ENCODE results near the gene GRK5.
A peak's percentile ranks its signal among the peaks of the same experiment; 100 is the strongest.

The GRK5 gene

GRCh38 chr10:119408969-119409371, 201.6 kb downstream of the GRK5 start:
- H3K4me1 ChIP-seq: peaks cover 0 to 27% (median 15%) of the 10 kb centered on the region in 4 donors
- no peak overlapping the region for H3K4me3 ChIP-seq
- H3K27ac ChIP-seq: no peak overlapping the region
- no peaks in the 10 kb centered on the region for H3K27me3 ChIP-seq
- intact Hi-C loops (cut with DNase I; ENCODE audit: low total_unique reads): no loop called here
- TF ChIP-seq CTCF (IDR thresholded peaks at IDR 0.05): no peak
- no peak for DNase-seq
- no peaks in the 10 kb centered on the region for H3K36me3 ChIP-seq
- no peaks in the 10 kb centered on the region for H3K9me3 ChIP-seq

GRCh38 chr10:119409385-119409784, 202.0 kb downstream of the GRK5 start:
- peaks cover 0 to 30% (median 16%) of the 10 kb centered on the region in 4 donors for H3K4me1 ChIP-seq
- intact Hi-C loops (cut with DNase I; ENCODE audit: low total_unique reads): no loop called here
- H3K27ac ChIP-seq: no peak overlapping the region
- TF ChIP-seq CTCF (IDR thresholded peaks at IDR 0.05): no peak
- no peak for DNase-seq
- no peaks in the 10 kb centered on the region for H3K36me3 ChIP-seq
- H3K4me3 ChIP-seq: no peak overlapping the region
- no peaks in the 10 kb centered on the region for H3K9me3 ChIP-seq
- H3K27me3 ChIP-seq: no peaks in the 10 kb centered on the region

DNA sequence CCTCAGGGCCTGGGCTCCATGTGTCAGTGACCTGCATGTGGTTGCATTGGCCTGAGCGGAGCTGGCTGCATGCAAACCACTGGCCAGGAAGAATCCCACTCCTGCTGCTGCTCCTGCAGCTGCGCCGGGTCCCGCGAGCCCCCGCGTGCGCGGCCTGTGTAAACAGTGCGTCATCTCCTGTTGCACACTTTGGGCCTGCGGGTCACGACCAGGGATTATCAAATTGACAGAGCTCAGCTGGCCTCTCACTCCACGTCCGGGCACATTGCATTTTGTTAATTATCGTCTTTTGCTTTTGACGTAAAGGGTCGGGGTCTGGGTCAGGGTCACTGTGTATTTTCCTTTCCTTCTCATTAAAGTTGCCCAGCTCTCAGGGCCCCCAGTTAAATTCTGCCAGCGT, 202.5 kb downstream of the GRK5 start:
- no peaks in the 10 kb centered on the region for H3K9me3 ChIP-seq
- no peaks in the 10 kb centered on the region for H3K27me3 ChIP-seq
- no peak overlapping the region for H3K4me3 ChIP-seq
- intact Hi-C loops (cut with DNase I; ENCODE audit: low total_unique reads): loop anchor here (10.0 kb wide), 2 partner anchors 125 to 205 kb away; partner anchors contain the start of gene GRK5
- TF ChIP-seq CTCF (IDR thresholded peaks at IDR 0.05): no peak
- no peak for DNase-seq
- H3K36me3 ChIP-seq: no peaks in the 10 kb centered on the region
- H3K4me1 ChIP-seq: peaks cover 0 to 33% (median 16%) of the 10 kb centered on the region in 4 donors
- no peak overlapping the region for H3K27ac ChIP-seq

GRCh38 chr10:119410361-119411116, 203.2 kb downstream of the GRK5 start:
- Histone ChIP-seq H3K27ac (no peak overlapping the region), H3K36me3 (no peaks in the 10 kb centered on the region), H3K9me3 (no peaks in the 10 kb centered on the region), H3K4me3 (no peak overlapping the region), H3K4me1 (peaks cover 0 to 33% (median 16%) of the 10 kb centered on the region in 4 donors), H3K27me3 (no peaks in the 10 kb centered on the region)
- no peak for TF ChIP-seq CTCF (IDR thresholded peaks at IDR 0.05)
- intact Hi-C loops (cut with DNase I; ENCODE audit: low total_unique reads): loop anchor here (10.0 kb wide), 2 partner anchors 126 to 206 kb away; partner anchors contain the start of gene GRK5
- no peak for DNase-seq

- Histone ChIP-seq H3K4me1 (peaks cover 0 to 28% (median 16%) of the 10 kb centered on the region in 4 donors), H3K27me3 (no peaks in the 10 kb centered on the region), H3K9me3 (no peaks in the 10 kb centered on the region), H3K27ac (peak overlapping the region; percentile 56 to 57), H3K36me3 (no peaks in the 10 kb centered on the region), H3K4me3 (no peak overlapping the region)
- intact Hi-C loops (cut with DNase I; ENCODE audit: low total_unique reads): loop anchor here (10.0 kb wide), 2 partner anchors 128 to 208 kb away; partner anchors contain the start of gene GRK5
- no peak for TF ChIP-seq CTCF (IDR thresholded peaks at IDR 0.05)
- DNase-seq: peak; percentile 80 to 92
Observed at GRCh38 chr10:119412244-119413092, 205.1 kb downstream of the GRK5 start.

Measured in tibial artery (tissue), 4 donors.